Upper lobe of left lung (tissue), 4 donors: ENCODE results near the gene NUDT3.
"Not testable (repeated sequence)": the region's sequence is repeated elsewhere in the genome, so short reads cannot be mapped to it uniquely, and the experiment has no call there.

Experiments
- CTCF ChIP-seq, 6 experiments: fragments of 450-650 bp in 4 of 6; fragments of 200-600 bp in 2 of 6; sonication (generic) in 2 of 6; IDR thresholded peaks; one replicate each; pipeline ENCODE4 v1.5.1; 2016 to 2019; ENCODE audit warnings: antibody characterized with exemption in 6 of 6
- EP300 ChIP-seq, 4 donors: sonication (generic); formaldehyde crosslinking; IDR thresholded peaks; one replicate each; pipeline ENCODE4 v1.5.1; 2017; ENCODE audit warnings: antibody characterized with exemption in 4 of 4, control low read depth in 2 of 4

- not testable (repeated sequence) for TF ChIP-seq CTCF, EP300 (IDR thresholded peaks at IDR 0.05)
These were observed 123.3 kb downstream of the NUDT3 start for GRCh38 chr6:34269132-34269531.
